HG02571 (cell line): ENCODE results near the gene SECISBP2.
"Not testable (repeated sequence)": the region's sequence is repeated elsewhere in the genome, so short reads cannot be mapped to it uniquely, and the experiment has no call there.

Source experiments
- ATAC-seq: cut with Tn5 transposase; IDR thresholded peaks from one replicate; pipeline ENCODE4 v1.9.1; 2021; ENCODE audit warnings: mild to moderate bottlenecking, moderate library complexity; ENCODE audit not compliant: unreplicated experiment

The SECISBP2 gene

GRCh38 chr9:89363921-89364665 lies 45.8 kb downstream of the SECISBP2 start:
- no peak for ATAC-seq

- ATAC-seq: no peak
Observed at GRCh38 chr9:89364666-89365531, 46.6 kb downstream of the SECISBP2 start.

GRCh38 chr9:89365532-89365912 lies 47.2 kb downstream of the SECISBP2 start:
- no peak for ATAC-seq

GRCh38 chr9:89366711-89367110 lies 48.4 kb downstream of the SECISBP2 start:
- ATAC-seq: no peak

- no peak for ATAC-seq
Observed at GRCh38 chr9:89367281-89367680, 49.0 kb downstream of the SECISBP2 start.

GRCh38 chr9:89367726-89368437 lies 49.6 kb downstream of the SECISBP2 start:
- ATAC-seq: no peak

GRCh38 chr9:89368550-89368949 lies 50.2 kb downstream of the SECISBP2 start:
- no peak for ATAC-seq

GRCh38 chr9:89368978-89369377 lies 50.7 kb downstream of the SECISBP2 start:
- ATAC-seq: no peak

- ATAC-seq: no peak
Observed at GRCh38 chr9:89370593-89370992, 52.3 kb downstream of the SECISBP2 start.

- ATAC-seq: not testable (repeated sequence)
Observed at GRCh38 chr9:89371791-89372190, 53.5 kb downstream of the SECISBP2 start.

- ATAC-seq: no peak
Observed at GRCh38 chr9:89372230-89372816, 54.0 kb downstream of the SECISBP2 start.

- ATAC-seq: no peak
Observed at GRCh38 chr9:89372979-89373378, 54.7 kb downstream of the SECISBP2 start.

- no peak for ATAC-seq
Observed at GRCh38 chr9:89374176-89374575, 55.9 kb downstream of the SECISBP2 start.

GRCh38 chr9:89375191-89375760 lies 57.0 kb downstream of the SECISBP2 start:
- ATAC-seq: no peak

GRCh38 chr9:89376286-89376685 lies 58.0 kb downstream of the SECISBP2 start:
- ATAC-seq: no peak

GRCh38 chr9:89376741-89377351 lies 58.5 kb downstream of the SECISBP2 start:
- no peak for ATAC-seq

GRCh38 chr9:89377411-89377810 lies 59.1 kb downstream of the SECISBP2 start:
- no peak for ATAC-seq

- no peak for ATAC-seq
Observed at GRCh38 chr9:89378541-89378940, 60.2 kb downstream of the SECISBP2 start.

GRCh38 chr9:89379031-89379430 lies 60.7 kb downstream of the SECISBP2 start:
- ATAC-seq: no peak

- ATAC-seq: no peak
Observed at GRCh38 chr9:89379508-89380115, 61.3 kb downstream of the SECISBP2 start.
